HG02840 (cell line): ENCODE results near the gene SAV1.

Experiments used
- ATAC-seq: cut with Tn5 transposase; IDR thresholded peaks from one replicate; pipeline ENCODE4 v1.9.1; 2021; ENCODE audit warnings: mild to moderate bottlenecking, moderate library complexity, moderate number of reproducible peaks; ENCODE audit not compliant: unreplicated experiment, low FRiP score

Gene SAV1

DNA sequence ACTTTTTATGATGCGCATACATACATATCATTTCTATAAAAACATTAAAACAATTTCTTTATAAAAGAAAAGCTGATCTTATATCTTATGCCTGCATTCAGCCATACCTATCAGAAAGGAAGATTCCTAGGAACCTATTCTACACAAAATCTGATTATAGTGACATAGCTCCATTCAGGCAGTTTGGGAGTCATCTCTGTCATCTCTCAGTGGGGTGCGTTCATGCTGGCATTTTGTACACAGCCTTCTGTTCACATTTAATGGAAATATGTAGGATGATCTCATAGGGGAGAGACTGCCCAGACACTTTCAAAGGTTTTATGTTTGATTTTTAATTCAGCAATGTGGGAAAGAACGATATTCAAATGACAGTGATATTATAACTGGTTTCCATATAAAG is 55.3 kb downstream of the SAV1 start:
- ATAC-seq: no peak

DNA sequence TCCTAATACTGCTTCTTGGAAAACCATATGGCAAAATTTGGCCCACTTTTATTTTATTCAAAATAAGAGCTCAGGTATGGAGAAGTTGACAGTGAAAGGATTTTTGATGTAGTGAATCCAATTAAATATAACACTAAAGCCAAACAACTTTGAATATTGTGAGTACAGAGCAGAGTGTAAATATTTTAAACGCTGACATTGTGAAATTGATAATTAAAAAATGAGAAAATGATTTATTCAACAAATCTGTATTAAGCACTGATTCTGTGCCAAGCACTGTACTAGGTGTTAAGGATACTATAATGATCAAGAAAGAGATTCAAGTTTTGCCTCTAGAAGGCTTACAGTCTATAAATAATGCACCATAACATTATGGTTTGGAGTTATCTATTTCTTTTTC is 57.6 kb downstream of the SAV1 start:
- ATAC-seq: no peak

DNA sequence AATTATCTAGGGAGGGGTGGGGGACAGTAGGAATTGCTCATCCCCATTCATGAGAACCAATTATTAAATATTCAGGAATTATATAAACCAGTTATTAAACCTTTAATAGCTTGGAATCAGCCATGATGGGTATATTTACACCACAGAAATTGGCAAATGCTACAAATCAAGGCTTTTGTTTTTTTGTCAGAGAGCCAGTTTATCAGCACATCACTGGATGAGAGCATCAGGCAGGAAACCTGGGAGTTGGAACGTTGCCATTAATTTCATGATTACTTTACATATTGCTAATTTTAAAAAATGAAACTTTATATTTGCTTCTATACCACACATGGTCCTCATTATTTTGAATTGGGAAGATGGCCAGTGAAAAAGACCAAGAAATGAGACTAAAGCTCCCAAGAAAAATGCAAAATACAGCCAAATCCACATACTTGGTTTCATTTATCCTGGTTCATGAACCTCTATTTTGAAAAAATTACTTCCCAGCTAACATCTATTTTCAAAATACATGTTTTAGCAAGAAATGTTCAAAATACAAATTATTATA is 59.7 kb downstream of the SAV1 start:
- ATAC-seq: no peak

DNA sequence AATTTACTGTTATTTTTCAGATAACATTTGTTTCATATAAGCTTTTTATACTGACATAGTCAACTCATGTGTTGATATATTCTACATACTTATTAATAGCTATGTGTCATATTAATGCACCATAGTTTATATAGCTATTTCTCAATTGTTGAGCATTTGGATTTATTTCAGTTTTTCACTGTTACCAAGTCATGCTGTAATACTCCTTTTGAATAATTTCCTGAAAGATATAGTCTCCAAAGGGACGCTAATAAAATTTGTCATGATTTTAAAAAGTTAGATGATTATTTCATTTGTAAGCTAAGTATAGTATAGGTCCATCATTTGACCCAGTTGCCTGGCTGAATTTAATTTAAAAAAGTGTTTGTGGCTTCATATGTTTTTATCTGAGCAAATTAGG is 60.3 kb downstream of the SAV1 start:
- ATAC-seq: no peak

DNA sequence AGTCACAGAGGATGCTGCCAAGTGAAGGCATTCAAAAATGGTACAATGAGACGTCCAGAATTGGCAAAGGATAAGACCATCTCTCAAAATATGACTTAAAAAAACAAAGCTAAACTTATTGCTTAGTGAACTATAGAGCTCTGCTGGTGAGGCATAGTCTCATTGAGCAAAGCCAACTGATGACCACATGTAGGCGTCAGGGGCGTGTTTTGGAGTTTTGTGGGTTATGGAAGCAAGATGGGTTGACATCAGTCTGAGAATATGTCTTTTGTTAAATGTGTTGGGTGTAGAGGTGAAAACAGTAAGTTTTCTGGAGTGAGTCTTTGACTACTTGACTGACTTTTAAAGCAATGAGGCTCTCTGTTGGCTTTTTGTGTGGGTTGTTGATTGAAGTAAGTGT is 60.9 kb downstream of the SAV1 start:
- ATAC-seq: no peak

DNA sequence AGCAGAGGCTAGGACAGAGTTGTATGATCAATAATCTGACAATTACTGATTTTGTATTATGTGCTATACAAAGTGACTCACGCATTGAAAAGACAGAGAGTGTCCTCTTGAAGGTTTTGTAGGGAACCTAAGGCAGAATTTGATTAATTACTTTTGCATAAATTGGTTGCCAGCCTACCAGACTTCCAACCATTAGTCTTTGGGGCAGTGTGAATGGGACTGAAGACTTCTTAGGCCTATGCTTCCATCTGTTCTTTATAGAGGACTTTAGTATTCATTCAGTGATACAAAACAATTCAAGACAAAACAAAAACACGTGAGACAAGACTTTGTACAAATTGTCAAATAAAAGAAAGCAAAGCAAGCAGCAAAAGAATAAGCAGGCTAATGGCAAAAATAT is 61.6 kb downstream of the SAV1 start:
- ATAC-seq: no peak

DNA sequence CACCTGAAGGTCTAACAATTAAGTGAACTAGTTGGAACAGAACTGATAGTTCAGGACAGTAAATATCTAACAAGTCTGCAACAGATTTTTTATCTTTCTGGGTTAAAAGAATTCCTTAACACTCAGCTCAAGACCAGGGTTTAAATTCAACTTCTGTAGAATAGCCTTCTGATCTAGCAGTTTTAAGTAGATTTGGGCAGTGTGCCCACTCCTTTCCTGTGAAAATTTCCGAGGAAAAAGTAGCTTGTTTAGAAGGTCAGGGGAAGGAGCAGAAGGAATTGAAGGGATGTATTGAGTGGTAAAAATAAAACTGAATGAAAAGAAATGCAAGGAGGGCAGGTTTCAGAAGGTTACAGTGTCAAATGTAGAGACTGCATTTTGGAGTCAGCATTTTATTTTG is 62.3 kb downstream of the SAV1 start:
- no peak for ATAC-seq

DNA sequence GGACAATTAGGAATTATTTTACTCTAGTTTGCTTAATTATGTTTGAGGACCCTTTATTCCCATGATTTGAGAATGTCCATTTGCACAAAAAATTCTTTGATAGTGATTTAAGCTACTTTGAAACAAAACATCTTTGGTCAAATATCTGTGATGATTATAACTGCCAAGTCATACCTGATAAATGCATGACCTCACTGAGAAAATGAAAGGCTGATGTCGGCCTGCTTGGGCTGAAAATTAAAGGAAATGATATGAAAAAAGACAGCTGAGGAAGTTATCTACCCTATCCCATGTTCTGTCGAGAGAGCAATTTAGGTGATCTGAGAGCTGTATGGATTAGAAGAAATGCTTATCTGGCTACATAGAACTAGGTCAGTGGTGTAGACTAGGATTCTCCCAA is 64.5 kb downstream of the SAV1 start:
- no peak for ATAC-seq

DNA sequence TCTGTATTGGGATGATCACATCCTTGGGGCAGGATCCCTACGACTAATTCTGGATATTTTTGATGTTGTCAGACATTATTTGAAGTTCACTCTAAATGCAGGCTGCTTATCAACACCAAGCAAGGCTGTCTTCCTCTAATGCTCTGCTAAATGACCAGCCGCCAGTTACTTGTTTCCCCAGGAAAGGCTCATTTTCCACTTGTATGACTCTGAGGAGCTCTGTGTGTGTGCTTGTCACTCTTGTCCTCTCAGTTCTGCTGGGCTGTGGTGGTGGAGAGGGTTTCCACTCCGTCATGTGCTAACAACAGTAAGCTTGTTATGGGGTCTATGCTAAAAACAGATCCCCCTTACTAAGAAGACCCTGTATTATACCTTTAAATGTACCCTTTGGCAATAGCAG is 66.1 kb downstream of the SAV1 start:
- ATAC-seq: no peak

DNA sequence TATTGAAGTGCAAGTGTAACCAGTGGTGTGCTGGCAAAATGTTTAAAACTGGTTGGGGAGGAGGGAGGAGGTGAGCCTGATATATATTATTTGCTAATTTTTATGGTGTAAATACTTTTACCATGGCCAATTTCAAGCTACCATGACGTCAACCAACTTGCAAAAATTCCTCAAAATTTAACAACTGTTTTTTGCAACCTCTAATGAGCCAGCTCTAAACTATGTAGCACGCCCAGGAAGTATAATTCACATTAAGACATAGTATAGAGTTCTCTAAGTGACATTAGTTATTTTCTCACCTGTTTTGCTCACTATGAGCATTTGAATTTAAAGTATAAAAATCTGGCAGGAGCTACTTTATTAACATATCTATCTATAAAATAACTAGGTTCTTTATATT is 66.7 kb downstream of the SAV1 start:
- ATAC-seq: no peak

DNA sequence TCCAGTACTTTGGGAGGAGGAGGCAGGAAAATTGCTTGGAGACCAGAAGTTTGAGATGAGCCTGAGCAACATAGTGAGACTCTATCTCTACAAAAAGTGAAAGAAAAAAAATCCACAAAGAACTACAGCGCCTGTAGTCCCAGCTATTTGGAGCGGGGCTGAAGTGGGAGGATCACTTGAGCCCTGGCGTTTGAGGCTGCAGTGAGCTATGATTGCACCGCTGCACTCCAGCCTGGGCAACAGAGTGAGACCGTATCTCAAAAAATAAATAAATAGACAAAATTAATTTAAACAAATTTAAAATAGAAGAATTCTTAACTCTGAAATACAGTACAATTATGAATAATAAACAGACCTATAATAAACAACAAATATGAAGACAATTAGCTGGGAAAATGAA is 67.3 kb downstream of the SAV1 start:
- no peak for ATAC-seq

DNA sequence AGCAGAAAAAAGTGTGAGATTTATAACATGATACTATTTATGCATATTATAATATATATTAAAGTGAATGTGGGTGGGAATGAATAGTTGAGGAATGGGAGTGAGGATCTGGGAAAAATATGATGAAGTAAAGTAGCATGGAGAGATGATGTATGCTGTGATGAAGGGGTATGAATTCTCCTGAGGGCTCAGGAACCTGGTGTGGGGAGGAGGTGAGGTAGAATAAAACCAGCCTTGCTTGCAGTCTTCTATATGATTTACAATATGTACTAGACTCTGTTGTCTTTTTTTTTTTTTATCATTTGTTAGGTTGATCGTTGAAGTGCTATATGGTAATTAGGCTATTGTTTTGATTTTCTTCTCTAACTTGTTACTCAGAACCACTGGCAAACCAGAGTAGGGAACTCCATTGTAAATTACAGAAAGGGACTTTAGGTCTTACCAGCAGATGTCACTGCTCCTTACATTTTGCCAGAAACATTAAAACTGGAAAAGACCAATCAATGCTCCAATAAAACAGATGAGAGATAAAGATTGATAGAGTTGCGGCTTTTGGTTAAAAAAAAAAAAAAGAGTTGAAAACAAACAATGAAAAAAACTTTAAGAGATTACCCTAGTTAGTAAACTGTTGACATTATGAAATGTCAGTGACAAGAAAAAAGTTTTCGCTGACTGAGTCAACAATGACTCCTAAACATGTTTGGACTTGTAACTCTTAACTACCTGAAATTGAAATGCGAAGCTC is 68.2 kb downstream of the SAV1 start:
- no peak for ATAC-seq

DNA sequence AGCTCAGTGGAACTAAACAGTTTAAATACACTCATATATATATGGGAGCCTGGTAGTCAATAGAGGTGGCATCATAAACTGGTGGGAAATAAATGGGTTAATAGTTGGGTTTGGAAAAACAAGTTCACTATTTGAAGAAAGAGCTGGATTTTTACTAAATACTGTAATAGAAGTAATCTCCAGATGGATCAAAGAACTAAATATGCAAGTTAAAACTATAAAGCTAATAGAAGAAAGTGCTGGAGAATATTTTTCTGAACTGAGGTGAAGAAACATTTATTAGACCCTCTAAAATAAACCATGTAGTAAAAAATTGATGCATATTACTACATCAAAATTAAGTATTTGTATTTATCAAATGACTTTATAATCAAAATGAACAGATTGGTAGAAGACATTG is 69.3 kb downstream of the SAV1 start:
- ATAC-seq: no peak

DNA sequence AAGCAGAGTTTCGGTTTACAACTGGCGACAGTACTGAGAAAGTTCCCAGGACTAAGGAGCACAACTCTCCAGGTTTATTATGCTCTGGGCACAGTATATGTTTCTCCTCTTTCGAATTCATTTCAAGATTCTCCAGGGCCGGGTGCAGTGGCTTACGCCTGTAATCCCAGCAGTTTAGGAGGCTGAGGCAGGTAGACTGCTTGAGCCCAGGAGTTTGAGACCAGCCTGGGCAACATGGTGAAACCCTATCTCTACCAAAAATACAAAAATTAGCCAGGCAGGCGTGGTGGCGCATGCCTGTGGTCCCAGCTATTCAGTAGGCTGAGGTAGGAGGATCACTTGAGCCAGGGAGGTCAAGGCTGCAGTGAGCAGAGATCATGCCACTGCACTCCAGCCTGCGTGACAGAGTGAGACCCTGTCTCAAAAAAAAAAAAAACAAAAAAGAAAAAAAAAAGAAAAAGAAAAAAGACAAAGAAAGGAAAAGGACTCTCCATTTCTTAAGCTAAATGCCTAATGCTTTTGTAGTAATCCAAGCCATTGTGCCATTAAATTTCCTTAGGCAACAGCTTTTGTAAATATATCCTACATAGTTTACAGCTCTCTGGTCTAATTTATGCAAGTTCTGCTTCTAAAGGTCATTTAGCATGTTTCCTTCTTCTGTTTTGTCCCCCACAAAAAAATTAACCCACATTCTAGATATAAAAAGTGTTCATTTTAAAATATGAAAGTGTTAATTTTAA is 73.4 kb downstream of the SAV1 start:
- ATAC-seq: no peak

DNA sequence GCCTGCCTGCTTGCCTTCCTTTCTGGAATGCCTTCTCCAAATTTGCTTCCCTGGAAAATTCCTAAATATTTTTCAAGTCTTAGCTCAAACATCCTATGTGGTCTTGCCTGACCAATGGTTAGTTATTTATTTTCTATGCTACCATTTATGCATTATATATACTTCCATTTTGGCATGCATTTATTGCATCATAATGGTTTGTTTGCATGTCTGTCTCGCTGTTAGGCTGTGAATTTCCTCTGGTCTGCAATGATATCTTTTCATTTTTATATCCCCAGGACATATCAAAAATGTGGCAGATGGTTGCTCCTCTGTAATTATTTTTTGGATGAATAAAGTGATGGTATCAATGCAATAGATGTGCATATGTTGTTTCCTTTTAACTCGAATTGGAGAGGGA is 77.6 kb downstream of the SAV1 start:
- ATAC-seq: no peak
